Neural cell (in vitro differentiated cells): Measurements from ENCODE around the gene PCED1A.

Experiments
- EZH2 ChIP-seq: fragments of 200-600, 300-800 bp; shearing (Covaris generic), sonication (generic); IDR thresholded peaks from 2 replicates; pipeline ENCODE4 v1.6.1; 2014; ENCODE audit warnings: antibody characterized with exemption, low read length, borderline replicate concordance, mild to moderate bottlenecking; ENCODE audit not compliant: insufficient read depth, poor library complexity, severe bottlenecking
- POLR2AphosphoS5 ChIP-seq: IDR thresholded peaks from 2 replicates; pipeline ENCODE4 v1.6.1; 2012
- RAD21 ChIP-seq: fragments of 450-650 bp; conservative IDR thresholded peaks from 2 replicates; pipeline ENCODE4 v1.6.1; 2014; ENCODE audit warnings: antibody characterized with exemption, mild to moderate bottlenecking, moderate library complexity
- TF ChIP-seq, protein P1 (sequence below): fragments of 450-650 bp; IDR thresholded peaks from 2 replicates; pipeline ENCODE4 v1.5.1; 2014; ENCODE audit warnings: antibody characterized with exemption, mild to moderate bottlenecking, moderate library complexity; ENCODE audit not compliant: poor library complexity, severe bottlenecking

DNA sequence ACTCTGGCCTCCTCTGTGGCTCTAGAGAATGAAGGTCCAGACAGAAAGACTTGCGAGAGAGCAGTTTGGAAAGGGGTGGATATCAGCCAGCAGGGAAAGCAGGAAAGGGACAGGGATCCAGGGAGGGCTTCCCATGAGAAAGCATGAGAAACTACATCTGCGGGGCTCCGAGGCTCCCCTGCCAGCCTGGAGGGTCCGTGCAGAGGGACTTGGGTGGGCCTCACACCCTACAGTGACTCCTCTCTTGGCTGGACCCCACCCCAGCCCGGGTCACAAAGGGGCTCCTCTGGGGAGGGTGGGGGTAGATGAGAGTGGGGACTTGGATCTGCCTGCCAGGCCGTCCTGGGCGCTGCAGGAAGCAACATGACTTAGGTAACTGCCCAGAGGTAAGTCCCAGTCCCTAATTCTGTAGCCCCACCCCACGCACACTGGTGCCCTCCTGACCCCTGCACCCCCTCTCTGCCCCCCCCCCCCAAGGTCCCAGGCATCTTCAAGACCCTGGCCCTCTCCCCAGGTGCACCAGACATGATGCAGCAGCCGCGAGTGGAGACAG lies 24.3 kb downstream of the PCED1A start, which contains the start of gene TMEM239:
- TF ChIP-seq, protein P1, sequence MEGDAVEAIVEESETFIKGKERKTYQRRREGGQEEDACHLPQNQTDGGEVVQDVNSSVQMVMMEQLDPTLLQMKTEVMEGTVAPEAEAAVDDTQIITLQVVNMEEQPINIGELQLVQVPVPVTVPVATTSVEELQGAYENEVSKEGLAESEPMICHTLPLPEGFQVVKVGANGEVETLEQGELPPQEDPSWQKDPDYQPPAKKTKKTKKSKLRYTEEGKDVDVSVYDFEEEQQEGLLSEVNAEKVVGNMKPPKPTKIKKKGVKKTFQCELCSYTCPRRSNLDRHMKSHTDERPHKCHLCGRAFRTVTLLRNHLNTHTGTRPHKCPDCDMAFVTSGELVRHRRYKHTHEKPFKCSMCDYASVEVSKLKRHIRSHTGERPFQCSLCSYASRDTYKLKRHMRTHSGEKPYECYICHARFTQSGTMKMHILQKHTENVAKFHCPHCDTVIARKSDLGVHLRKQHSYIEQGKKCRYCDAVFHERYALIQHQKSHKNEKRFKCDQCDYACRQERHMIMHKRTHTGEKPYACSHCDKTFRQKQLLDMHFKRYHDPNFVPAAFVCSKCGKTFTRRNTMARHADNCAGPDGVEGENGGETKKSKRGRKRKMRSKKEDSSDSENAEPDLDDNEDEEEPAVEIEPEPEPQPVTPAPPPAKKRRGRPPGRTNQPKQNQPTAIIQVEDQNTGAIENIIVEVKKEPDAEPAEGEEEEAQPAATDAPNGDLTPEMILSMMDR: no peak
- no peak for TF ChIP-seq EZH2
- TF ChIP-seq RAD21: no peak
- TF ChIP-seq POLR2AphosphoS5: no peak
